Adrenal gland (tissue), 5 donors: ENCODE results near the gene PNPLA2.

Experiments used
- CTCF ChIP-seq, 6 experiments: fragments of 450-650 bp in 4 of 6; fragments of 200-600 bp in 2 of 6; sonication (generic) in 1 of 6; IDR thresholded peaks; 1 replicate in 5 of 6; 2 replicates in 1 of 6; pipeline versions ENCODE4 v1.5.1 to v1.8.0; 2016 to 2021; ENCODE audit warnings: antibody characterized with exemption in 6 of 6, mild to moderate bottlenecking in 2 of 6, moderate library complexity in 1 of 6
- POLR2A ChIP-seq, 2 donors: fragments of 450-650 bp; IDR thresholded peaks; one replicate each; pipeline ENCODE4 v1.6.1; 2017; ENCODE audit warnings: antibody characterized with exemption in 2 of 2, mild to moderate bottlenecking in 2 of 2, moderate library complexity in 1 of 2
- donor health status: DM: no; HTN: no; CAD: no.

GRCh38 chr11:773830-774229, 44.9 kb upstream of the PNPLA2 start:
- TF ChIP-seq CTCF (IDR thresholded peaks at IDR 0.05) = no peak
- no peak for TF ChIP-seq POLR2A (IDR thresholded peaks at IDR 0.05)
